ENCODE data around the gene ZBTB21. TPM values are rescaled to one million over a fixed set of nuclear protein-coding genes. Genes with fewer than 3 reads are reported as not detected.

ZBTB21 gene
- total and polyA plus RNA-seq, 2 experiments from 2014 or later, result 10.0 to 11.0 TPM

DNA sequence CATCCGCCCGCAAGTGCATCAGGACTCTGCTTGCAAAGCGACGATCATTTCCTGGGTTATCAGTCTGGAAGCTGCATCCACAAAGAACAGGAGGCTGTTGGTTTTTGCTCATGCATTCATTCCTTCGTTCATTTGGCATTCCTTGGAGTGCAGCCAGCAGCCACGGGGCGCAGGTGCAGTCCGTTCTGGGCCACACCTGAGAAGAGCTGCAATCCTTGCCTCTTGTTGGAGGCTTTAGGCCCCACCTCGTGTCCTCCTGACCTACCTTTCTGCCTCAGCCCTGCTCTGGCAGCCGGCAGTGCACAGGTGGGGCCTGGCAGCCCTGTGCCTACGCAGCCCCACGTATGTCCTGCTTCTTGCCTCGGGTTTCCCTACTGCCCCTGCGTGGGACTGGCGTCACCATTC, 36.7 kb downstream of the ZBTB21 start:
- H3K36me3 Mint-ChIP-seq (ENCODE audit: low read depth), result no peaks in the 10 kb centered on the region
- H3K9me2 ChIP-seq (ENCODE audit: insufficient read depth), result no peaks in the 10 kb centered on the region
- H2AFZ ChIP-seq, result no peak overlapping the region
- no peaks in the 10 kb centered on the region for H3K4me1 ChIP-seq (ENCODE audit: insufficient read depth)
- no peak for DNase-seq (ENCODE audit: low spot score)
- no peaks in the 10 kb centered on the region for H3K79me2 ChIP-seq (replicated peaks; ENCODE audit: insufficient read depth)
- peaks cover 16% of the 10 kb centered on the region for H3K4me1 Mint-ChIP-seq
- no peaks in the 10 kb centered on the region for H4K20me1 ChIP-seq (replicated peaks; ENCODE audit: insufficient read depth)
- H3K27ac Mint-ChIP-seq, result no peak overlapping the region
- no peaks in the 10 kb centered on the region for H3K9me3 Mint-ChIP-seq
- no peak overlapping the region for H3K4me2 ChIP-seq
- H3K36me3 ChIP-seq (ENCODE audit: insufficient read depth), result no peaks in the 10 kb centered on the region
- ATAC-seq, result no peak
- no peaks in the 10 kb centered on the region for H3K27me3 ChIP-seq (ENCODE audit: insufficient read depth)
- H3K4me3 Mint-ChIP-seq, result no peak overlapping the region
- no peak for TF ChIP-seq EZH2 (IDR thresholded peaks at IDR 0.05; ENCODE audit: low read depth, unreplicated experiment)
- no peak for TF ChIP-seq CREB1 (CRISPR knock-in tag; IDR thresholded peaks at IDR 0.05; ENCODE audit: low read depth)
- no peak for TF ChIP-seq ZNF331 (CRISPR knock-in tag; IDR thresholded peaks at IDR 0.05; ENCODE audit: low read depth)
- TF ChIP-seq, protein P1, sequence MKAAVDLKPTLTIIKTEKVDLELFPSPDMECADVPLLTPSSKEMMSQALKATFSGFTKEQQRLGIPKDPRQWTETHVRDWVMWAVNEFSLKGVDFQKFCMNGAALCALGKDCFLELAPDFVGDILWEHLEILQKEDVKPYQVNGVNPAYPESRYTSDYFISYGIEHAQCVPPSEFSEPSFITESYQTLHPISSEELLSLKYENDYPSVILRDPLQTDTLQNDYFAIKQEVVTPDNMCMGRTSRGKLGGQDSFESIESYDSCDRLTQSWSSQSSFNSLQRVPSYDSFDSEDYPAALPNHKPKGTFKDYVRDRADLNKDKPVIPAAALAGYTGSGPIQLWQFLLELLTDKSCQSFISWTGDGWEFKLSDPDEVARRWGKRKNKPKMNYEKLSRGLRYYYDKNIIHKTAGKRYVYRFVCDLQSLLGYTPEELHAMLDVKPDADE (IDR thresholded peaks at IDR 0.05), result no peak
- TF ChIP-seq NANOG (IDR thresholded peaks at IDR 0.05; ENCODE audit: borderline replicate concordance), result no peak
- TF ChIP-seq, protein P2, sequence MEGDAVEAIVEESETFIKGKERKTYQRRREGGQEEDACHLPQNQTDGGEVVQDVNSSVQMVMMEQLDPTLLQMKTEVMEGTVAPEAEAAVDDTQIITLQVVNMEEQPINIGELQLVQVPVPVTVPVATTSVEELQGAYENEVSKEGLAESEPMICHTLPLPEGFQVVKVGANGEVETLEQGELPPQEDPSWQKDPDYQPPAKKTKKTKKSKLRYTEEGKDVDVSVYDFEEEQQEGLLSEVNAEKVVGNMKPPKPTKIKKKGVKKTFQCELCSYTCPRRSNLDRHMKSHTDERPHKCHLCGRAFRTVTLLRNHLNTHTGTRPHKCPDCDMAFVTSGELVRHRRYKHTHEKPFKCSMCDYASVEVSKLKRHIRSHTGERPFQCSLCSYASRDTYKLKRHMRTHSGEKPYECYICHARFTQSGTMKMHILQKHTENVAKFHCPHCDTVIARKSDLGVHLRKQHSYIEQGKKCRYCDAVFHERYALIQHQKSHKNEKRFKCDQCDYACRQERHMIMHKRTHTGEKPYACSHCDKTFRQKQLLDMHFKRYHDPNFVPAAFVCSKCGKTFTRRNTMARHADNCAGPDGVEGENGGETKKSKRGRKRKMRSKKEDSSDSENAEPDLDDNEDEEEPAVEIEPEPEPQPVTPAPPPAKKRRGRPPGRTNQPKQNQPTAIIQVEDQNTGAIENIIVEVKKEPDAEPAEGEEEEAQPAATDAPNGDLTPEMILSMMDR (conservative IDR thresholded peaks at IDR 0.05; ENCODE audit: low read depth in 2 of 2), result no peak
- no peak for TF ChIP-seq JUNB (IDR thresholded peaks at IDR 0.05; ENCODE audit: unreplicated experiment)
- TF ChIP-seq, protein P3, sequence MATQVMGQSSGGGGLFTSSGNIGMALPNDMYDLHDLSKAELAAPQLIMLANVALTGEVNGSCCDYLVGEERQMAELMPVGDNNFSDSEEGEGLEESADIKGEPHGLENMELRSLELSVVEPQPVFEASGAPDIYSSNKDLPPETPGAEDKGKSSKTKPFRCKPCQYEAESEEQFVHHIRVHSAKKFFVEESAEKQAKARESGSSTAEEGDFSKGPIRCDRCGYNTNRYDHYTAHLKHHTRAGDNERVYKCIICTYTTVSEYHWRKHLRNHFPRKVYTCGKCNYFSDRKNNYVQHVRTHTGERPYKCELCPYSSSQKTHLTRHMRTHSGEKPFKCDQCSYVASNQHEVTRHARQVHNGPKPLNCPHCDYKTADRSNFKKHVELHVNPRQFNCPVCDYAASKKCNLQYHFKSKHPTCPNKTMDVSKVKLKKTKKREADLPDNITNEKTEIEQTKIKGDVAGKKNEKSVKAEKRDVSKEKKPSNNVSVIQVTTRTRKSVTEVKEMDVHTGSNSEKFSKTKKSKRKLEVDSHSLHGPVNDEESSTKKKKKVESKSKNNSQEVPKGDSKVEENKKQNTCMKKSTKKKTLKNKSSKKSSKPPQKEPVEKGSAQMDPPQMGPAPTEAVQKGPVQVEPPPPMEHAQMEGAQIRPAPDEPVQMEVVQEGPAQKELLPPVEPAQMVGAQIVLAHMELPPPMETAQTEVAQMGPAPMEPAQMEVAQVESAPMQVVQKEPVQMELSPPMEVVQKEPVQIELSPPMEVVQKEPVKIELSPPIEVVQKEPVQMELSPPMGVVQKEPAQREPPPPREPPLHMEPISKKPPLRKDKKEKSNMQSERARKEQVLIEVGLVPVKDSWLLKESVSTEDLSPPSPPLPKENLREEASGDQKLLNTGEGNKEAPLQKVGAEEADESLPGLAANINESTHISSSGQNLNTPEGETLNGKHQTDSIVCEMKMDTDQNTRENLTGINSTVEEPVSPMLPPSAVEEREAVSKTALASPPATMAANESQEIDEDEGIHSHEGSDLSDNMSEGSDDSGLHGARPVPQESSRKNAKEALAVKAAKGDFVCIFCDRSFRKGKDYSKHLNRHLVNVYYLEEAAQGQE (IDR thresholded peaks at IDR 0.05; ENCODE audit: unreplicated experiment), result no peak
- TF ChIP-seq STAT1 (IDR thresholded peaks at IDR 0.05; ENCODE audit: unreplicated experiment), result no peak
- TF ChIP-seq, protein P4, sequence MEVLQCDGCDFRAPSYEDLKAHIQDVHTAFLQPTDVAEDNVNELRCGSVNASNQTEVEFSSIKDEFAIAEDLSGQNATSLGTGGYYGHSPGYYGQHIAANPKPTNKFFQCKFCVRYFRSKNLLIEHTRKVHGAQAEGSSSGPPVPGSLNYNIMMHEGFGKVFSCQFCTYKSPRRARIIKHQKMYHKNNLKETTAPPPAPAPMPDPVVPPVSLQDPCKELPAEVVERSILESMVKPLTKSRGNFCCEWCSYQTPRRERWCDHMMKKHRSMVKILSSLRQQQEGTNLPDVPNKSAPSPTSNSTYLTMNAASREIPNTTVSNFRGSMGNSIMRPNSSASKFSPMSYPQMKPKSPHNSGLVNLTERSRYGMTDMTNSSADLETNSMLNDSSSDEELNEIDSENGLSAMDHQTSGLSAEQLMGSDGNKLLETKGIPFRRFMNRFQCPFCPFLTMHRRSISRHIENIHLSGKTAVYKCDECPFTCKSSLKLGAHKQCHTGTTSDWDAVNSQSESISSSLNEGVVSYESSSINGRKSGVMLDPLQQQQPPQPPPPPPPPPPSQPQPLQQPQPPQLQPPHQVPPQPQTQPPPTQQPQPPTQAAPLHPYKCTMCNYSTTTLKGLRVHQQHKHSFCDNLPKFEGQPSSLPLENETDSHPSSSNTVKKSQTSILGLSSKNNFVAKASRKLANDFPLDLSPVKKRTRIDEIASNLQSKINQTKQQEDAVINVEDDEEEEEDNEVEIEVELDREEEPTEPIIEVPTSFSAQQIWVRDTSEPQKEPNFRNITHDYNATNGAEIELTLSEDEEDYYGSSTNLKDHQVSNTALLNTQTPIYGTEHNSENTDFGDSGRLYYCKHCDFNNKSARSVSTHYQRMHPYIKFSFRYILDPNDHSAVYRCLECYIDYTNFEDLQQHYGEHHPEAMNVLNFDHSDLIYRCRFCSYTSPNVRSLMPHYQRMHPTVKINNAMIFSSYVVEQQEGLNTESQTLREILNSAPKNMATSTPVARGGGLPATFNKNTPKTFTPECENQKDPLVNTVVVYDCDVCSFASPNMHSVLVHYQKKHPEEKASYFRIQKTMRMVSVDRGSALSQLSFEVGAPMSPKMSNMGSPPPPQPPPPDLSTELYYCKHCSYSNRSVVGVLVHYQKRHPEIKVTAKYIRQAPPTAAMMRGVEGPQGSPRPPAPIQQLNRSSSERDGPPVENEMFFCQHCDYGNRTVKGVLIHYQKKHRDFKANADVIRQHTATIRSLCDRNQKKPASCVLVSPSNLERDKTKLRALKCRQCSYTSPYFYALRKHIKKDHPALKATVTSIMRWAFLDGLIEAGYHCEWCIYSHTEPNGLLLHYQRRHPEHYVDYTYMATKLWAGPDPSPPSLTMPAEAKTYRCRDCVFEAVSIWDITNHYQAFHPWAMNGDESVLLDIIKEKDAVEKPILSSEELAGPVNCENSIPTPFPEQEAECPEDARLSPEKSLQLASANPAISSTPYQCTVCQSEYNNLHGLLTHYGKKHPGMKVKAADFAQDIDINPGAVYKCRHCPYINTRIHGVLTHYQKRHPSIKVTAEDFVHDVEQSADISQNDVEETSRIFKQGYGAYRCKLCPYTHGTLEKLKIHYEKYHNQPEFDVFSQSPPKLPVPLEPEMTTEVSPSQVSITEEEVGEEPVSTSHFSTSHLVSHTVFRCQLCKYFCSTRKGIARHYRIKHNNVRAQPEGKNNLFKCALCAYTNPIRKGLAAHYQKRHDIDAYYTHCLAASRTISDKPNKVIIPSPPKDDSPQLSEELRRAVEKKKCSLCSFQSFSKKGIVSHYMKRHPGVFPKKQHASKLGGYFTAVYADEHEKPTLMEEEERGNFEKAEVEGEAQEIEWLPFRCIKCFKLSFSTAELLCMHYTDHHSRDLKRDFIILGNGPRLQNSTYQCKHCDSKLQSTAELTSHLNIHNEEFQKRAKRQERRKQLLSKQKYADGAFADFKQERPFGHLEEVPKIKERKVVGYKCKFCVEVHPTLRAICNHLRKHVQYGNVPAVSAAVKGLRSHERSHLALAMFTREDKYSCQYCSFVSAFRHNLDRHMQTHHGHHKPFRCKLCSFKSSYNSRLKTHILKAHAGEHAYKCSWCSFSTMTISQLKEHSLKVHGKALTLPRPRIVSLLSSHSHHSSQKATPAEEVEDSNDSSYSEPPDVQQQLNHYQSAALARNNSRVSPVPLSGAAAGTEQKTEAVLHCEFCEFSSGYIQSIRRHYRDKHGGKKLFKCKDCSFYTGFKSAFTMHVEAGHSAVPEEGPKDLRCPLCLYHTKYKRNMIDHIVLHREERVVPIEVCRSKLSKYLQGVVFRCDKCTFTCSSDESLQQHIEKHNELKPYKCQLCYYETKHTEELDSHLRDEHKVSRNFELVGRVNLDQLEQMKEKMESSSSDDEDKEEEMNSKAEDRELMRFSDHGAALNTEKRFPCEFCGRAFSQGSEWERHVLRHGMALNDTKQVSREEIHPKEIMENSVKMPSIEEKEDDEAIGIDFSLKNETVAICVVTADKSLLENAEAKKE (CRISPR knock-in tag; IDR thresholded peaks at IDR 0.05), result no peak
- TF ChIP-seq ZNF114 (CRISPR knock-in tag; IDR thresholded peaks at IDR 0.05), result no peak
- TF ChIP-seq EZH2phosphoT487 (IDR thresholded peaks at IDR 0.05; ENCODE audit: unreplicated experiment), result no peak
- no peak for TF ChIP-seq POLR2AphosphoS5 (IDR thresholded peaks at IDR 0.05; ENCODE audit: low read depth)
- no peak overlapping the region for H3K27ac ChIP-seq (ENCODE audit: low read depth)
- peaks cover 9% of the 10 kb centered on the region for H3K27me3 Mint-ChIP-seq (ENCODE audit: insufficient read depth, low read depth, poor library complexity)
- H3K4me3 ChIP-seq, result no peak overlapping the region
- no peaks in the 10 kb centered on the region for H3F3A ChIP-seq (replicated peaks; ENCODE audit: low read depth)
